Measurements from ENCODE around the gene CHD6. TPM values are rescaled to one million over a fixed set of nuclear protein-coding genes. Genes with fewer than 3 reads are reported as not detected.

The CHD6 gene
- total and polyA plus RNA-seq, 2 experiments from 2014 or later = 41.0 to 158 TPM

GRCh38 chr20:41499064-41499463, 119.1 kb downstream of the CHD6 start (continued):
- TF ChIP-seq ZNF462 (CRISPR knock-in tag; IDR thresholded peaks at IDR 0.05) (no peak), STAT1 (IDR thresholded peaks at IDR 0.05; ENCODE audit: unreplicated experiment) (no peak), CTCF (conservative IDR thresholded peaks at IDR 0.05; ENCODE audit: low read depth in 2 of 2) (no peak), EZH2 (IDR thresholded peaks at IDR 0.05; ENCODE audit: low read depth, unreplicated experiment) (no peak), CREB1 (CRISPR knock-in tag; IDR thresholded peaks at IDR 0.05; ENCODE audit: low read depth) (no peak)

- no peak overlapping the region for H3K27ac ChIP-seq (ENCODE audit: low read depth)
- no peaks in the 10 kb centered on the region for H3F3A ChIP-seq (replicated peaks; ENCODE audit: low read depth)
- H3K36me3 ChIP-seq (ENCODE audit: insufficient read depth) = peaks cover 8% of the 10 kb centered on the region
- no peaks in the 10 kb centered on the region; the same call in 1 of the 2 replicates for H3K79me2 ChIP-seq (replicated peaks; ENCODE audit: insufficient read depth)
- Mint-ChIP-seq H3K36me3 (ENCODE audit: low read depth) (peaks cover 26% of the 10 kb centered on the region), H3K27me3 (ENCODE audit: insufficient read depth, low read depth, poor library complexity) (no peaks in the 10 kb centered on the region), H3K4me3 (no peak overlapping the region), H3K27ac (no peak overlapping the region), H3K4me1 (peaks cover 11% of the 10 kb centered on the region; the same call in 2 of the 3 replicates), H3K9me3 (no peaks in the 10 kb centered on the region)
- no peaks in the 10 kb centered on the region for H3K27me3 ChIP-seq (ENCODE audit: insufficient read depth)
- no peak for ATAC-seq
- no peak for DNase-seq (ENCODE audit: low spot score)
- H3K4me1 ChIP-seq (ENCODE audit: insufficient read depth) = peaks cover 9% of the 10 kb centered on the region; the same call in 1 of the 2 replicates
- no peaks in the 10 kb centered on the region for H3K9me2 ChIP-seq (ENCODE audit: insufficient read depth)
- H3K4me3 ChIP-seq = no peak overlapping the region
- H2AFZ ChIP-seq = no peak overlapping the region
- H3K4me2 ChIP-seq = no peak overlapping the region
- H4K20me1 ChIP-seq (replicated peaks; ENCODE audit: insufficient read depth) = peaks cover 11% of the 10 kb centered on the region
- TF ChIP-seq EZH2 (IDR thresholded peaks at IDR 0.05; ENCODE audit: low read depth, unreplicated experiment) = no peak
- TF ChIP-seq POLR2AphosphoS5 (IDR thresholded peaks at IDR 0.05; ENCODE audit: low read depth) = no peak
- no peak for TF ChIP-seq STAT1 (IDR thresholded peaks at IDR 0.05; ENCODE audit: unreplicated experiment)
- no peak for TF ChIP-seq REST (IDR thresholded peaks at IDR 0.05; ENCODE audit: unreplicated experiment)
- TF ChIP-seq EZH2phosphoT487 (IDR thresholded peaks at IDR 0.05; ENCODE audit: unreplicated experiment) = no peak
- no peak for TF ChIP-seq CTCF (conservative IDR thresholded peaks at IDR 0.05; ENCODE audit: low read depth in 2 of 2)
Measured at GRCh38 chr20:41497186-41497895, 120.8 kb downstream of the CHD6 start.
